H54 (cell line): ENCODE results near the gene PCDHB5.
A peak's percentile ranks its signal among the peaks of the same experiment; 100 is the strongest.
"Not testable (repeated sequence)": the region's sequence is repeated elsewhere in the genome, so short reads cannot be mapped to it uniquely, and the experiment has no call there.

ENCODE experiments used
- DNase-seq: peaks from one replicate; pipeline ENCODE4 v3.0.0; 2011; ENCODE audit warnings: low spot score, mixed read lengths; ENCODE audit not compliant: insufficient read length
- FAIRE-seq: peaks from 3 replicates; lab custom pipeline; 2011; peaks lifted over from hg19 to GRCh38; lab: Jason Lieb, UNC
- POLR2A ChIP-seq: IDR thresholded peaks from 2 replicates; pipeline ENCODE4 v1.6.1; 2011; ENCODE audit warnings: low read depth, mild to moderate bottlenecking, low read length

PCDHB5 gene

GRCh38 chr5:141127305-141127704 lies 7.7 kb upstream of the PCDHB5 start:
- FAIRE-seq, result no peak
- TF ChIP-seq POLR2A, result no peak

DNA sequence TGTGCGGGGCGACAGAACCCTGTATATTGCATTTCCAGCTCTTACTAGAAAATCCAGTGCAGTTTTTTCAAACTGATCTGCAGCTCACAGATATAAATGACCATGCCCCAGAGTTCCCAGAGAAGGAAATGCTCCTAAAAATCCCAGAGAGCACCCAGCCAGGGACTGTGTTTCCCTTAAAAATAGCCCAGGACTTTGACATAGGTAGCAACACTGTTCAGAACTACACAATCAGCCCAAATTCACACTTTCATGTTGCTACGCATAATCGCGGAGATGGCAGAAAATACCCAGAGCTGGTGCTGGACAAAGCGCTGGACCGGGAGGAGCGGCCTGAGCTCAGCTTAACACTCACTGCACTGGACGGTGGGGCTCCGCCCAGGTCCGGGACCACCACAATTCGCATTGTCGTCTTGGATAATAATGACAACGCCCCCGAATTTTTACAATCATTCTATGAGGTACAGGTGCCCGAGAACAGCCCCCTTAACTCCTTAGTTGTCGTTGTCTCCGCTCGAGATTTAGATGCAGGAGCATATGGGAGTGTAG lies 786 bp downstream of the PCDHB5 start:
- DNase-seq (no peak), FAIRE-seq (no peak)
- no peak for TF ChIP-seq POLR2A

More at GRCh38 chr5:141127305-141127704, 7.7 kb upstream of the PCDHB5 start:
- DNase-seq, result no peak

GRCh38 chr5:141137346-141137745 lies 2.3 kb downstream of the PCDHB5 start:
- DNase-seq, FAIRE-seq: not testable (repeated sequence)

DNA sequence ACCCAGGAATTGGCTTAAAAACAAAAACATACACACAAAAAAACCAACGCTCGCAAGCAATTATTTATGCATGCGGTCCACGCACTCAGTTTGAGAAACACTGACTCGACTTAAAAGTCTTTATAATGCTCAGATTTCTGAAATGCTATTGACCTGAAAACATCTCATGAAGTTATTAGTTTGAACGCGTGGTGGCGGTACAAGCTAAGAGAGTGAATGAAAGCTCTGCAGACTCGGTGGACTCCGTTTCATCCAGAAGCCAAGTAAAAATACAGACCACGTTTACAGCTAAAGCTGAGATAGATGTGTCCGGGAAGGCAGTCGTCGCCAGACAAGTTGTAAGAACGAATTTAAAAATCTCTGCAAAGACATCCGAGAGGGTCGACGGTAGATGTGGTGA lies 14.8 kb downstream of the PCDHB5 start, which contains the start of gene PCDHB6:
Gene PCDHB6 (plus strand): TSS at position 246 of the 400 bp plus-strand sequence. CDS start 201 bp downstream, outside the sequence.
- no peak for TF ChIP-seq POLR2A
- no peak for DNase-seq
- no peak for FAIRE-seq

- FAIRE-seq (no peak), DNase-seq (no peak)
- TF ChIP-seq POLR2A, result no peak
Measured at GRCh38 chr5:141150224-141150992, 15.4 kb downstream of the PCDHB5 start.

- TF ChIP-seq POLR2A, result no peak
- no peak for DNase-seq
- FAIRE-seq, result no peak
Measured at GRCh38 chr5:141150993-141151325, 16.0 kb downstream of the PCDHB5 start.

DNA sequence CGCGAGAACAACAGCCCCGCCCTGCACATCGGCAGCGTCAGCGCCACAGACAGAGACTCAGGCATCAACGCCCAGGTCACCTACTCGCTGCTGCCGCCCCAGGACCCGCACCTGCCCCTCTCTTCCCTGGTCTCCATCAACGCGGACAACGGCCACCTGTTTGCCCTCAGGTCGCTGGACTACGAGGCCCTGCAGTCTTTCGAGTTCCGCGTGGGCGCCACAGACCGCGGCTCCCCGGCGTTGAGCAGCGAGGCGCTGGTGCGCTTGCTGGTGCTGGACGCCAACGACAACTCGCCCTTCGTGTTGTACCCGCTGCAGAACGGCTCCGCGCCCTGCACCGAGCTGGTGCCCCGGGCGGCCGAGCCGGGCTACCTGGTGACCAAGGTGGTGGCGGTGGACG lies 16.6 kb downstream of the PCDHB5 start:
- DNase-seq, FAIRE-seq: not testable (repeated sequence)

DNA sequence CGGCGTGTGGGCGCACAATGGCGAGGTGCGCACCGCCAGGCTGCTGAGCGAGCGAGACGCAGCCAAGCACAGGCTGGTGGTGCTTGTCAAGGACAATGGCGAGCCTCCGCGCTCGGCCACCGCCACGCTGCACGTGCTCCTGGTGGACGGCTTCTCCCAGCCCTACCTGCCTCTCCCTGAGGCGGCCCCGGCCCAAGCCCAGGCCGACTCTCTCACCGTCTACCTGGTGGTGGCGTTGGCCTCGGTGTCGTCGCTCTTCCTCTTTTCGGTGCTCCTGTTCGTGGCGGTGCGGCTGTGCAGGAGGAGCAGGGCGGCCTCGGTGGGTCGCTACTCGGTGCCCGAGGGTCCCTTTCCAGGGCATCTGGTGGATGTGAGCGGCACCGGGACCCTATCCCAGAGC lies 17.1 kb downstream of the PCDHB5 start:
- not testable (repeated sequence) for DNase-seq, FAIRE-seq

DNA sequence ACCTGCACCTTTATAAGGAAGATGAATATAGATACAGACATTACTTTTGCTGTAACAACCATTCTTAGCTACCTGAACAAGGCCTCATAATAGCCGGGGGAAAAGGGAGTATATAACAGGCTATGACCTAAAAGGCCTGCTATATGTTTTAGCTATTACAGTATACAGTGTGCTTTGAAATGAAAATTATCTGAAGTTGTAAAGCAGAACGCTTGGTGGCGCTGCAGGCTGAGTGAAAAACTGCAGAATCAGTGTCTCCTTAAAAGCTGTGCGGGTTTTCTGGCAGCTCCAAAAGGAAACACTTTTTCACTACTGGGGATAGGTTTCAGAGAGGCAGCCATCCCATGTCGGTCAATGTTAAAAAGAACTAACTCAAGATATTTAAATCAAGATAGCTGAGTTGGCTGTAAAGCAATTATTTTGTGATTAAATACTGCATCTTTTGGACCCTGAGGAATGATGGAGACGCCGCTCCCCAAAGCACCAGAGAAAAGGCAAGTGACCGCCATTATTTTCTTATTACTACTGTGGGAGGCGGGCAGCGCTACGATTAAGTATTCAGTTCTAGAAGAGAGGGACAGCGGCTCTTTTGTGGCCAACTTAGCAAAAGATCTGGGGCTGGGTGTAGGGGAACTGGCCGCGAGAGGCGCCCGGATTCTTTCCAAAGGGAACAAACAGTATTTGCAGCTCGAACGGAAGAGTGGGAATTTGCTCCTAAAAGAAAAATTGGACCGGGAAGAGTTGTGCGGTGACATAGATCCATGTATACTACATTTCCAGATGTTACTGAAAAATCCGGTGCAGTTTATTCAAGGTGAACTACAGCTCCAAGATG lies 20.8 kb downstream of the PCDHB5 start:
- DNase-seq (peak; percentile 67), FAIRE-seq (peak; percentile 87)
- no peak for TF ChIP-seq POLR2A

GRCh38 chr5:141157356-141157755 lies 22.4 kb downstream of the PCDHB5 start:
- not testable (repeated sequence) for DNase-seq

GRCh38 chr5:141157901-141158300 lies 22.9 kb downstream of the PCDHB5 start:
- not testable (repeated sequence) for FAIRE-seq, DNase-seq

More at GRCh38 chr5:141157356-141157755, 22.4 kb downstream of the PCDHB5 start:
- FAIRE-seq, result not testable (repeated sequence)

- no peak for TF ChIP-seq POLR2A
- peak; percentile 51 for DNase-seq
- peak; percentile 93 for FAIRE-seq
Measured at GRCh38 chr5:141172381-141173204, 37.6 kb downstream of the PCDHB5 start, which contains the start of gene PCDHB7. PCDHB7 (plus strand) TSS chr5:141172644; CDS start chr5:141172836, 192 bp downstream.

GRCh38 chr5:141174291-141175104 lies 39.5 kb downstream of the PCDHB5 start:
- not testable (repeated sequence) for FAIRE-seq, DNase-seq
